HL-60/S4 (cell line): ENCODE data around the gene PTPN9.
"Not testable (repeated sequence)": the region's sequence is repeated elsewhere in the genome, so short reads cannot be mapped to it uniquely, and the experiment has no call there.

ENCODE experiments used
- in situ Hi-C: fragments of 300-500 bp; cut with MboI; formaldehyde crosslinking; loops from 2 replicates; pipeline ENCODE4 v1.14.3; 2022; ENCODE audit warnings: low sequenced_read_pairs

Gene PTPN9

GRCh38 chr15:75583701-75584100, 4.6 kb upstream of the PTPN9 start:
- in situ Hi-C loops = no loop called here

GRCh38 chr15:75582943-75583342, 3.8 kb upstream of the PTPN9 start:
- in situ Hi-C loops = not testable (repeated sequence)

- in situ Hi-C loops = no loop called here
These were observed 755 bp downstream of the PTPN9 start for GRCh38 chr15:75578173-75578947.

- in situ Hi-C loops = no loop called here
These were observed 1.5 kb downstream of the PTPN9 start for GRCh38 chr15:75577401-75578172.

GRCh38 chr15:75573648-75574384, 5.3 kb downstream of the PTPN9 start:
- in situ Hi-C loops = no loop called here

- in situ Hi-C loops = no loop called here
These were observed 8.8 kb downstream of the PTPN9 start for GRCh38 chr15:75570126-75570845.

GRCh38 chr15:75565062-75565970, 13.8 kb downstream of the PTPN9 start:
- in situ Hi-C loops = no loop called here

GRCh38 chr15:75561888-75562287, 17.2 kb downstream of the PTPN9 start:
- in situ Hi-C loops = no loop called here

GRCh38 chr15:75559360-75559759, 19.8 kb downstream of the PTPN9 start:
- in situ Hi-C loops = not testable (repeated sequence)

- in situ Hi-C loops = not testable (repeated sequence)
These were observed 20.2 kb downstream of the PTPN9 start for GRCh38 chr15:75558955-75559354.

GRCh38 chr15:75554717-75555116, 24.4 kb downstream of the PTPN9 start:
- in situ Hi-C loops = no loop called here

- in situ Hi-C loops = no loop called here
These were observed 25.5 kb downstream of the PTPN9 start for GRCh38 chr15:75553659-75554058.

- in situ Hi-C loops = no loop called here
These were observed 28.0 kb downstream of the PTPN9 start for GRCh38 chr15:75551091-75551490.

GRCh38 chr15:75545064-75545463, 34.1 kb downstream of the PTPN9 start:
- in situ Hi-C loops = no loop called here

- in situ Hi-C loops = no loop called here
These were observed 34.8 kb downstream of the PTPN9 start for GRCh38 chr15:75544359-75544758.

- in situ Hi-C loops = not testable (repeated sequence)
These were observed 36.1 kb downstream of the PTPN9 start for GRCh38 chr15:75542949-75543545.

GRCh38 chr15:75542386-75542797, 36.7 kb downstream of the PTPN9 start:
- in situ Hi-C loops = no loop called here

GRCh38 chr15:75538376-75538775, 40.7 kb downstream of the PTPN9 start:
- in situ Hi-C loops = no loop called here

- in situ Hi-C loops = no loop called here
These were observed 45.2 kb downstream of the PTPN9 start for GRCh38 chr15:75533945-75534344.
